Measurements from ENCODE around the gene PTAFR.

DNA sequence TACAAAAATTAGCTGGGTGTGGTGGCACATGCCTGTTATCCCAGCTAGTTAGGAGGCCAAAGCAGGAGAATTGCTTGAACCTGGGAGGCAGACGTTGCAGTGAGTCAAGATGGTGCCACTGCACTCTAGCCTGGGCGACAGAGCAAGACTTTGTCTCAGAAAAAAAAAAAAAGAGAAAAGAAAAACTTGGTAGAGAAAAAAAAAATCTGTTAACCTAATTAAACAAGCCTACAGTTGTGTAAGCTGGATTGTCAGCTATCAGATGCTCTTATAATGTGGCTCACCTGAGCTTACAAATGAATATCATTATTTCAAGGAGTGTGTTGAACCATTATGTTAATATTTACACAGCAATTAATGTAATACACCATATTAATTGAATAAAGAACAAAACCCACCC is 61.6 kb downstream of the PTAFR start:
- TF ChIP-seq CTCF (IDR thresholded peaks at IDR 0.05) (no peak), ZFX (IDR thresholded peaks at IDR 0.05; ENCODE audit: borderline replicate concordance) (no peak)

All from 22Rv1 (cell line).